ENCODE data around the gene MTMR2.
A peak's percentile ranks its signal among the peaks of the same experiment; 100 is the strongest.

Gene MTMR2

DNA sequence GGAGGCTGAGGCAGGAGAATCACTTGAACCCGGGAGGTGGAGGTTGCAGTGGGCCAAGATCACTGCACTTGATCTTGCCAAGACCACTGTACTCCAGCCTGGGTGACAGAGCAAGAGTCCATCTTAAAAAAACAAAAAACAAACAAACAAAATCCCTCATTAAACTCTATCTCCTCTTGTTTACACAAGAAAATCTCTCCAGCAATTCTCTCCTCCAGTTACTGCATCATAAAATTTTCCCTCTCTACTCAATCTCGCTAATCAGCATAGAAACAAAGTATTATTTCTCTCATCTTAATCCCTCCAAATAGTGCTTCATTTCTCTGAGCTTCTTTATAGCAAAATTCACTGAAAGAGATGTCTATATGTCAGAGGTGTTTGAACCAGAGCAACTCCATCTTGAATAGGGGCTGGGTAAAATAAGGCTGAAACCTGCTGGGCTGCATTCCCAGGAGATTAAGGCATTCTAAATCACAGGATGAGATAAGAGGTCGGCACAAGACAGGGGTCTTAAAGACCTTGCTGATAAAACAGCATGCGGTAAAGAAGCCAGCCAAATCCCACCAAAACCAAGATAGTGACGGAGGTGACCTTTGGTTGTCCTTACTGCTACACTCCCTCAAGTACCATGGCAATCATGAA lies 19.8 kb downstream of the MTMR2 start:
- TF ChIP-seq, protein P1, sequence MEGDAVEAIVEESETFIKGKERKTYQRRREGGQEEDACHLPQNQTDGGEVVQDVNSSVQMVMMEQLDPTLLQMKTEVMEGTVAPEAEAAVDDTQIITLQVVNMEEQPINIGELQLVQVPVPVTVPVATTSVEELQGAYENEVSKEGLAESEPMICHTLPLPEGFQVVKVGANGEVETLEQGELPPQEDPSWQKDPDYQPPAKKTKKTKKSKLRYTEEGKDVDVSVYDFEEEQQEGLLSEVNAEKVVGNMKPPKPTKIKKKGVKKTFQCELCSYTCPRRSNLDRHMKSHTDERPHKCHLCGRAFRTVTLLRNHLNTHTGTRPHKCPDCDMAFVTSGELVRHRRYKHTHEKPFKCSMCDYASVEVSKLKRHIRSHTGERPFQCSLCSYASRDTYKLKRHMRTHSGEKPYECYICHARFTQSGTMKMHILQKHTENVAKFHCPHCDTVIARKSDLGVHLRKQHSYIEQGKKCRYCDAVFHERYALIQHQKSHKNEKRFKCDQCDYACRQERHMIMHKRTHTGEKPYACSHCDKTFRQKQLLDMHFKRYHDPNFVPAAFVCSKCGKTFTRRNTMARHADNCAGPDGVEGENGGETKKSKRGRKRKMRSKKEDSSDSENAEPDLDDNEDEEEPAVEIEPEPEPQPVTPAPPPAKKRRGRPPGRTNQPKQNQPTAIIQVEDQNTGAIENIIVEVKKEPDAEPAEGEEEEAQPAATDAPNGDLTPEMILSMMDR (conservative IDR thresholded peaks at IDR 0.05; ENCODE audit: low read depth, low read length): no peak
- no peak overlapping the region for H3K4me3 ChIP-seq (ENCODE audit: low read depth, low read length)
- no peak for DNase-seq (ENCODE audit: low read depth)

DNA sequence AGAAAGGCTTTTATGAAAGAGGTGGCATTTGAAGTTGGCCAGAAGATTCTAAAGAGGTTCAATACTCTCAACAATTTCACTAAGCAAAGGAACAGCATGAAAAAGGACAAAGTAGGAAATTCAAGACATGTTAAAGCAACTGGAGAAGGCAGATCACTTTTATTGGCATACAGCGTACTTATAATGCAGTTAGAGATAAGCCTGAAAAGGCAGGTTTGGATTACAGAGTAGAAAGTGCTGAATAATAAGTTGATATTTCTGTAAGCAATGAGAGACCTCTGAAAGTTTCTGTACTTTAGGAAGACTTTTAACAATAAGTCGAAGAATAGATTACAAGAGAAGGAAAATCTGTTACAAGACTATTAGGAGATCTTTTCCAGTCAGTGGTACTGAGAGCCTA lies 25.1 kb downstream of the MTMR2 start:
- H3K4me3 ChIP-seq (ENCODE audit: low read depth, low read length): no peak overlapping the region
- TF ChIP-seq, protein P1 (conservative IDR thresholded peaks at IDR 0.05; ENCODE audit: low read depth, low read length): no peak
- DNase-seq (ENCODE audit: low read depth): no peak

DNA sequence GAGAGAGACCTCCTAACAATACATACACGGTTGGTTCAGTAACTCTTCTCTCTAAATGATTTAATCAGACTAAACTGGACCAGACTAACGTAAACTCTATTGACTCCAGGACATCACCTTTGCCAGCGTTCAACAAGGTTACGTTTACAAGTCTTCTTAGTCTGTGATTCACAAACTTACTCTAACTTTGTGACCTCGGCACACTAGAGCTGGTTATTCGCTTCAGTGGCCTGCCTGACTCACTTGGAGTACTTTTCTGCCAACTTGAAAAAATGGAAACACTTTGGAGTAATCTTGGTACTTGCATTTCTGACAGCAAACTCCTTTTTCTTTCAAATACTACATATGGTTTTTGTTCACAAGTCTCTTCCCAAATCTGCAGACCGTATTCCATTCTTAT lies 26.2 kb downstream of the MTMR2 start:
- peak; percentile 63 for DNase-seq (ENCODE audit: low read depth)
- TF ChIP-seq, protein P1 (conservative IDR thresholded peaks at IDR 0.05; ENCODE audit: low read depth, low read length): no peak
- H3K4me3 ChIP-seq (ENCODE audit: low read depth, low read length): no peak overlapping the region

DNA sequence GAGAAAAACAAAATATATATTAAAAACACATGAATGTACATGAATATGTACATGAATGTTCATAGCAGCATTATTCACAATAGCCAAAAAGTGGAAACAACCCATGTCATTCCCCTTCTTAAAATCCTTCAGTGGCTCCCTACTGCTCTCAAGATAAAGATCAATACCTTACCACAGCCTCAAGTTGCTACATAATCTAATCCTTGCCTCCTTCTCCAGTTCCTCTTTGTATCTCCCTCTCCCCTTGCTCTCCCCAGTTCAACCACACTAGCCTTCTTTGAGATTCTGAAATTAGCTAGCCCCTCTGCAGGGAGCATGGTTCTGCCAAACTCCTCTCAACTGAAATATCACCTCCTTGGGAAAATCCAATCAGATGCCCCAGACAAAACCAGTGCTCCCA lies 28.1 kb downstream of the MTMR2 start:
- no peak for DNase-seq (ENCODE audit: low read depth)
- no peak overlapping the region for H3K4me3 ChIP-seq (ENCODE audit: low read depth, low read length)
- TF ChIP-seq, protein P1 (conservative IDR thresholded peaks at IDR 0.05; ENCODE audit: low read depth, low read length): no peak

DNA sequence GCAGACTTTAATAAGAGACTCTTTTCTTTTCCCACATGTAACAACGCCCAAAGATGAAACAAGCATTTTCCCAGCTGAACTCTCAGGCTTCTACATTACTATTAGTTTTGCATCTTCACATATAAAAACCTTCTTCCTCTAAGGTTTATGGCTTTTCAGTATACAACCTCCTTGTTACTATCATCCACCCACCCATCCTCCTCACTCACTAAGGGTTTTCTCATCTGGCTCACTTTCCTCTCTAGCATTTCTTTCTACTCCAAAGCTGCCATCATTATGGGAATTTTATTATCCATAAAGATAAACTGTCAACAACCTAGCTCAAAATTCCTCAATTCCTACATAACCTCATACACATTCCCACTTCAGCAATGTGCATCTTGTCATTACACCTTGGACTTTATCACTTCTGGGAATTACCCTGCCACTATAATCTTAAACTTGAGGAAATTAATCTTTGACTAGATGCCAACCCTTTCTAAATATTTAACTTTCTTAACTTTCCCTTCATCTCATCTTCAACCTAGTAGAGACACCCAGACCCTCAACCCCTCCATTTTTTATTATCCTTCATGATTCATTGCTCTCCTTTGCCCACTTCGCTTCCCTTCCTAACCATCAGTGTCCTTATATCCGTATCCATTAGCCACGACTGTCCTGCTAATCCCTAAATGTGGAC lies 30.9 kb downstream of the MTMR2 start:
- no peak overlapping the region for H3K4me3 ChIP-seq (ENCODE audit: low read depth, low read length)
- TF ChIP-seq, protein P1 (conservative IDR thresholded peaks at IDR 0.05; ENCODE audit: low read depth, low read length): no peak
- no peak for DNase-seq (ENCODE audit: low read depth)

DNA sequence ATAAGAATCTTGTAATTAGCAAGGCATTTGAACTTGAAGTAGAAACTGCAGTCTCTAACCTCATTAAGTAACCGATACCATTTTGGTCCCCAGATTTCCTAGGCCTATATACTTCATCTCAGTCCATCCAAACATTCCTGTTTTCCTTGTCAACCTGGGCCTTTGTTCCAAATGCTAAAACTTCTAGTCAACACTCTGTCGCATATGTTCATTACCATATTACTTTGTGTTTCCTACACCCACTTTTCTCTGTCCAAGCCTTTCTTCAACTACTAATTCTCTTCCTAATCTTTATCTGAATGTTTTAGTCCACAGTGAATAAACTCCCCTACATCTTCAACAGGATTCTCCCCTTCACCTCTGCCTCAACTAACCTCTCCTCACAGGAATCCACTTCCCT lies 31.4 kb downstream of the MTMR2 start:
- TF ChIP-seq, protein P1 (conservative IDR thresholded peaks at IDR 0.05; ENCODE audit: low read depth, low read length): no peak
- DNase-seq (ENCODE audit: low read depth): no peak
- H3K4me3 ChIP-seq (ENCODE audit: low read depth, low read length): no peak overlapping the region

Measured in choroid plexus epithelial cell (primary cell).